CD1c-positive myeloid dendritic cell (primary cell): ENCODE data around the gene FBXL3.

Source experiments
- DNase-seq: peaks from one replicate; pipeline ENCODE4 v3.0.0-alpha.2; 2016; ENCODE audit errors: extremely low spot score

The FBXL3 gene

DNA sequence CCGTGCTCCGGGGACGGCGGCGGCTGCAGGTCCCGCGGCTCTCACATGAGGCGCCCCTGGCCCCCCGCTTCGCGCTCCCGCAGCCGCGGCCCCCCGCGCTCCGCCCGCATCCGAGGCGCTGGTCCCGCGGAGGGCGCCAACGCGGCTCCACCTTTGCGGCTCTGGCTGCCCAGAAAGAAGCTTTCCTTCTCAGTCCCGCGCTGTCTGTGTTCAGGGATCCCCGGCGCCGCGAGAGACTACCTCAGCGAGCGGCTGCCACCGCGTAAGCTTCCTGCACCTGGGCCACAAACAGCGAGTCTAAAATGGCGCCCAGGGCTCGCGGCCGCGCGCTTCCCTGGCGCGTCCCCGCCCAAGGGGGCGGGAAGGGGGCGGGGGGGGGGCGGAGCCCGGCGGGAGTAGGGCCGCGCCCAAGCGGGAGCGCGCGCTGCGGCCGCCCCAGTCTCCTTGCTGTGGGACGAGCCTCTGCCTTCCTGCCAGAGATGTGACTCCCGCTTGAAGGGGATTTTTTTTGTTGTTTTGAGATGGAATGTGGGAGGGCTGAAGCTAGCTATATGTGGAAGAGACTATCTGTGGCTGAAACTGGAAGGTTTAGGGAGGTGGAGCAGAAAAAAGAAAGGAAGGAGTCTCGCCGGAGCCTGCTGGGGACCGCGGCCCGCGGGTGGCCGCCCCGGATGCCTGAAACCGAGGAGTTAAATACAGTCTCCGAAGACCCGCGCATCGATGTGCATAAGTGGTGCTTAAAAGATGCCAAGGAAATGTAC is at the start of gene FBXL3:
FBXL3 (minus strand) TSS at position 299 of the 761 bp plus-strand sequence. CDS start 5,299 bp downstream, outside the sequence.
- peak; percentile 92 for DNase-seq

GRCh38 chr13:77067519-77067918 is 40.6 kb upstream of the FBXL3 start:
- no peak for DNase-seq

- DNase-seq, result peak; percentile 45
These were observed 38.6 kb upstream of the FBXL3 start for GRCh38 chr13:77065461-77066147.

DNA sequence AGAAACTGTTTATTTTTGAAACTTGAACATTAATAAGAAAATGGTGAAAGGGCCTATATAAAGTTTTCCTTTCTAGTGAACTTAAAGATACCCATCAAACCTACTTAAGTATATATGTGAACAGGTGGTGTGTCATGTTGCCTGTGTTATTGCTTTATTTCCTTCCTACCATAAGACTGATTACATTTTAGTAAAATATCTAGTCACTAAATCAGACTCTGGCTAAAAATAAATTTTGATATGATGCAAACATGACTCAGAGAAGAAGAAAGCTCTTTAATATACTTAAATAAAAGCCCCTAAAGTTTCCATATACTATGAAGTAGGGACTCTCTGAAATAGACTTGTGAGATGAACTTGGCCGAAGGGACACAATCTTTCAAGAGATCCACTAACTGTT is 35.1 kb upstream of the FBXL3 start:
- no peak for DNase-seq

- no peak for DNase-seq
These were observed 34.4 kb upstream of the FBXL3 start for GRCh38 chr13:77061362-77061761.

GRCh38 chr13:77056886-77057285 is 29.9 kb upstream of the FBXL3 start:
- DNase-seq, result no peak

DNA sequence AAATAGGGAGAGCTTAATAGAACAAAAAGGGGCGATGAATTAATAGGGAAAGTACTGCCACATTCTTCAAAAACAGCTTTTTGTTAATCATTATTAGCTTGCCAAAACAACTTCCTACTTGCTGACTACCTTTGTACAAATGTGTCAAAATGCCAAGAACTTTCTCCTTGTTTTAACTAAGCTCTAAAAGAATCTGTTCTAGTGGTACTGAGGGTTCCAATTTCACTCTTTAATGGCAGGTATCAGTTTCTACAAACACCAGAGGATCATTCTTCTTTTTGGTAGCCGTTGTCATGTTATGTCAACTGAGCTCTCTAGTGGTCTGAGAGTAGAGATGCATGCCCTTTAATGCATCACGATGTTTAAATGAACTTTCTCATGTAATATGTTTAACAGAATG is 29.4 kb upstream of the FBXL3 start:
- no peak for DNase-seq

- DNase-seq, result no peak
These were observed 28.2 kb upstream of the FBXL3 start for GRCh38 chr13:77055158-77055557.

DNA sequence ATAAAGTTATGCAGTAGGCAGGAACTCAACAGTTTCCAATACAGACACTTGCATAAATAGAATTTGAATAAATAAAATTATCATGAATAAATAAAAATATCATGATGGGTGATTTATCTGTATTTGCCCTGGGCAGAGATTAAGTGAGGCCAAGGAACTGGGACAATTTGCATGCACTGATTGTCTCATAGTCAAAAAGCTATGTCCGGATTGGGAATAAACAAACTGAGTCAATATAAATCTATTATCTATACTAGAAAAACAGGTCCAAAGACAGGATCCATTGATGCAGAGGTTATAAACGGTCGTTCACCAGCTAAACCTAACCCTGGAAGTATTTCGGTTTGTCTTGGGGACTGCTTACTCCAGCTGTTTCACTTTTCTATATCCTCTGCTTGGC is 26.2 kb upstream of the FBXL3 start:
- no peak for DNase-seq

- peak; percentile 76 for DNase-seq
These were observed 21.7 kb upstream of the FBXL3 start for GRCh38 chr13:77048681-77049080.

GRCh38 chr13:77047649-77048343 is 20.8 kb upstream of the FBXL3 start:
- DNase-seq, result no peak

DNA sequence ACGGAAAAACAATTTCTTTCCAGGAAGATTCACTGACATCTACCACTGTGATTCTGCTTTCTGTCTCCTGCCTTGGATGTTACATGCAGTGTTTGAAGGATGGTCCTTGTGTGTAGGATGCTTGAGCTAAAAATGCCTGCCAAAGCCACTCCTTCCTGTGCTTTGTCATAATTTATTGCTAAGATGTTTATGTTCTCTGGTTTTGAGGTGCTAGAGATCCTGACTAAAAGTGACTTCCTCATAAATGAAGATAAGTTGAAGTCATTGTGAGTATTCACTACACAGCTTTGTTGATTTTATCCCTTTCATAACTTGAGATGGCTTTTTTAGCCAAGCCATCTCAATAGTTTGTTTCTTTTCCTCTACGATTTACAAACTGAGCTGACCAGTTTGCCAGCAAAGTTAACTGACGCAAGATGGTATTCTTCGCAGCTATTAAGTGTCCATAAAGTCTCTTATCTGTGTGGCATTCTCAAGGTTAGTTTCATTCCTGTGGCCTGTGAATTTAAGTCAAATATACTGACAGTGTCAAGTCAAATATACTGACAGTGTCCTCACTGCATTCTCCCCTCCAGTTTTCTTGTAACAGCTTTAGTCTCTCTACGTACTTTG is 15.7 kb upstream of the FBXL3 start:
- no peak for DNase-seq

DNA sequence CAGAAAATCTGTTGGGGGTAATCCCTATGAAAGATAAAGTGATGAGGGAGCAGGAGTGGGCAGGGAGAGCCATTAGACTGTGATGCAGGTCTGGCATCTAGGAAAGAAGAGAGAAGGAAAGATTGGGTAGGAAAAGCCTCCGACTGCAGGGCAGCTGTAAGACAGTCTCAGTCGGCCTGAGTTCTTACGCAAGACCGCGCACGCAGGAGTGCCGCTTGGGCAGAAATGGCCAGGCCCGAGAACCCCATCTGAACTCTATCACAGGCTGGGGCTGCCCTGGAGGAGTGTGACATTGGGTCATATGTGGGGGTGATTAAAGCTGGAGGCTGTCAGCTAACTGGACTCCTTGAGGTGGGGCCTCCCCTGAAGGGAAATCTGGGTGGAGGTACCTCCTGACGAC is 13.9 kb upstream of the FBXL3 start:
- DNase-seq, result no peak

GRCh38 chr13:77040076-77040475 is 13.1 kb upstream of the FBXL3 start:
- no peak for DNase-seq

- no peak for DNase-seq
These were observed 12.0 kb upstream of the FBXL3 start for GRCh38 chr13:77038907-77039480.

DNA sequence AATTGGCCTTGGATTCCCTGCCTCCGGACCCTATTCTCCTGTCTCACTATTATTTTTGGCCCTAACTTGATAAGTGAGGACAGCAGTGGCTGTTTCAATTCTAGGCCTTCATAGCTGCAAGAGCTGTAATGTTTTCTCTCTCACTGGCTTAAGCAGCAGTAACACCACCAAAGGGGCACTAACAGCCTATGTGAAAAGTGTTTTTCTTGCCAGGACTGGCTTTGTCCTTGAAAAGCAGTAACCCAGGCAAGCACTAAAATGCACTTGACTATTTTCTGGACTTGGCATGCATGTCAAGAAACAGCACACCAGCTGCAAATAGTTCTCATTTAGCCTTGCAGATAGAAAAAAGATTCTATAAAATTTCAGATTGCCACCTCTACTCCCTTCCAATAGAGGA is 9.3 kb upstream of the FBXL3 start:
- no peak for DNase-seq

- DNase-seq, result no peak
These were observed 7.9 kb upstream of the FBXL3 start for GRCh38 chr13:77034881-77035280.

DNA sequence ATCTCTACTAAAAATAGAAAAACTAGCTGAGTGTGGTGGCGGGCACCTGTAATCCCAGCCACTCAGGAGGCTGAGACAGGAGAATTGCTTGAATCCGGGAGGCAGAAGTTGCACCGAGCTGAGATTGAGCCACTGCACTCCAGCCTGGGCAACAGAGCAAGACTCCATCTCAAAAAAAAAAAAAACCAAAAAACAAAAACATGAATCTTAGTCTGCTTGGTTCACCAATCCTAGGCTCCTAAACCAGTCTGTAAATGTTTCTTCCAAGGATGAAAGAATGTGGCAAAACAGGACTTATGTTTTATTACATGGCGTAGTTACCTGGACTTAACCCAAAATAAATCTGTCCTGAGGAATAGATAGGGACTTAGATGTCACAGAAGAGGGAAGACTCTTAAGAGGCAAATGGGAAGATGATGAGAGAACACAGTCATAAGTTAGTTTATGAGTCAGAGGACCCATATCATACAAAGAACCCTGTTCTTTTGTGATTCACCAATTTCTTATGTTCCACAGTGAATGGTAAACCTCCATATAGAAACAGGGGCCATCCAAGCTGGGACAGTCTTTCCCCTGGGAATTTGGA is 6.9 kb upstream of the FBXL3 start:
- no peak for DNase-seq

- peak; percentile 11 for DNase-seq
These were observed 4.8 kb upstream of the FBXL3 start for GRCh38 chr13:77031656-77032243.

DNA sequence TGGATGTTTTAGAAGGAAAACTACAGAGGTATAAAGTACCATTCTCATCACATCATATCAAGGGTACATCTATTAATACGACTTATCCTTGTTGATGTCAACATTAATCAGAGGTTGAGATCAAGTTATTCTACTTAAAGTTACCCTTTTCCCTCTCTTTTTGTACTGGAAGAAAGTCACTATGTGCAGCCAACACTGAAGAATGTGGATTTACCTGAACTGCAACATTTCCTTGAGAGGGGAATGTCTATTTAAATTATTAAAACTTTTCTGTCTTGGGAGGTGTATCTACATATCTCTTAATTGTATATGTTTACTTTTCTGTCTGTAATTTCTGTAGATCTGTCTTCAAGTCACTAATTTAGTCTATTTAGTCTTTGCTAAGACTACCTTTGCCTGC is 2.5 kb upstream of the FBXL3 start:
- no peak for DNase-seq

GRCh38 chr13:77028202-77028601 is 1.2 kb upstream of the FBXL3 start:
- DNase-seq, result no peak
